GM18873 (cell line): ENCODE measurements around the gene SLC22A5.
A peak's percentile ranks its signal among the peaks of the same experiment; 100 is the strongest.
"Not testable (repeated sequence)": the region's sequence is repeated elsewhere in the genome, so short reads cannot be mapped to it uniquely, and the experiment has no call there.

Experiments
- ATAC-seq: cut with Tn5 transposase; IDR thresholded peaks from one replicate; pipeline ENCODE4 v1.9.1; 2021; ENCODE audit warnings: mild to moderate bottlenecking, moderate library complexity, moderate number of reproducible peaks; ENCODE audit not compliant: unreplicated experiment, low FRiP score

SLC22A5 gene

GRCh38 chr5:132410451-132411303, 41.2 kb downstream of the SLC22A5 start:
- ATAC-seq, result peak; percentile 50

GRCh38 chr5:132411304-132412013, 41.9 kb downstream of the SLC22A5 start:
- peak; percentile 11 for ATAC-seq

- no peak for ATAC-seq
These were observed 44.1 kb downstream of the SLC22A5 start for GRCh38 chr5:132413567-132413966.

- no peak for ATAC-seq
These were observed 45.3 kb downstream of the SLC22A5 start for GRCh38 chr5:132414634-132415378.

- ATAC-seq, result not testable (repeated sequence)
These were observed 46.0 kb downstream of the SLC22A5 start for GRCh38 chr5:132415516-132415915.

GRCh38 chr5:132416306-132417009, 46.9 kb downstream of the SLC22A5 start:
- ATAC-seq, result no peak

- ATAC-seq, result no peak
These were observed 47.5 kb downstream of the SLC22A5 start for GRCh38 chr5:132417010-132417439.

- no peak for ATAC-seq
These were observed 48.0 kb downstream of the SLC22A5 start for GRCh38 chr5:132417461-132417860.

GRCh38 chr5:132417889-132418485, 48.5 kb downstream of the SLC22A5 start:
- no peak for ATAC-seq

- ATAC-seq, result no peak
These were observed 49.4 kb downstream of the SLC22A5 start for GRCh38 chr5:132418881-132419280.

GRCh38 chr5:132419502-132420468, 50.3 kb downstream of the SLC22A5 start:
- no peak for ATAC-seq

GRCh38 chr5:132420706-132421272, 51.3 kb downstream of the SLC22A5 start:
- no peak for ATAC-seq

GRCh38 chr5:132421462-132421861, 52.0 kb downstream of the SLC22A5 start:
- no peak for ATAC-seq

- ATAC-seq, result peak; percentile 30
These were observed 53.4 kb downstream of the SLC22A5 start for GRCh38 chr5:132422720-132423437.

GRCh38 chr5:132423438-132423898, 54.0 kb downstream of the SLC22A5 start:
- ATAC-seq, result no peak

GRCh38 chr5:132424167-132424880, 54.8 kb downstream of the SLC22A5 start:
- no peak for ATAC-seq
